Cardiac muscle cell (in vitro differentiated cells and primary cell): Measurements from ENCODE around the gene GHRH. TPM values are rescaled to one million over a fixed set of nuclear protein-coding genes. Genes with fewer than 3 reads are reported as not detected.

Experiments
- DNase-seq, 2 donors: peaks; one replicate each; pipeline versions ENCODE4 v3.0.0 to v3.0.0-alpha.2; 2010 to 2017; ENCODE audit warnings: low read depth in 1 of 2, low spot score in 1 of 2
- H3K27ac ChIP-seq: fragments of 200-600 bp; sonication (generic); 2 replicates; pipeline ENCODE4 v1.5.1; 2016
- H3K27me3 ChIP-seq: fragments of 200-600 bp; sonication (generic); 2 replicates; pipeline ENCODE4 v1.6.0; 2016; ENCODE audit warnings: control low read depth
- H3K36me3 ChIP-seq: fragments of 200-600 bp; sonication (generic); 2 replicates; pipeline ENCODE4 v1.5.1; 2016; ENCODE audit warnings: control low read depth
- H3K4me1 ChIP-seq: fragments of 200-600 bp; sonication (generic); 2 replicates; pipeline ENCODE4 v1.8.1; 2017; ENCODE audit warnings: low read depth, mild to moderate bottlenecking, mixed run types
- H3K4me3 ChIP-seq: fragments of 200-600 bp; sonication (generic); 2 replicates; pipeline ENCODE4 v1.5.1; 2016; ENCODE audit warnings: mild to moderate bottlenecking
- H3K9me3 ChIP-seq: fragments of 200-600 bp; sonication (generic); 2 replicates; pipeline ENCODE4 v1.5.1; 2017; ENCODE audit warnings: low read depth, mild to moderate bottlenecking, control low read depth
- CTCF ChIP-seq: IDR thresholded peaks from 2 replicates; pipeline ENCODE4 v1.5.1; 2012; ENCODE audit warnings: low read depth, mild to moderate bottlenecking, low read length
- polyA plus RNA-seq: library from polyadenylated mRNA; unstranded; fragments of >200 nt; fragmentation: Nextera tagmentation; extraction: Ambion mirVana; gene quantifications from 2 replicates; pipeline ENCODE4 v1.2.1, GENCODE V29; 2016
- total RNA-seq: library from RNA; depleted of rRNA; stranded (reverse); fragments of >200 nt; gene quantifications from 2 replicates; pipeline ENCODE4 v1.2.3, GENCODE V29; 2016

GHRH gene
- total and polyA plus RNA-seq, 2 experiments from 2014 or later: 0.34 to 1.1 TPM

GRCh38 chr20:37288091-37288490, 26.5 kb upstream of the GHRH start:
- Histone ChIP-seq H3K36me3 (no peaks in the 10 kb centered on the region), H3K4me3 (no peak overlapping the region), H3K4me1 (peaks cover 6% of the 10 kb centered on the region), H3K9me3 (no peaks in the 10 kb centered on the region), H3K27ac (no peak overlapping the region), H3K27me3 (no peaks in the 10 kb centered on the region)
- no peak for TF ChIP-seq CTCF
- no peak for DNase-seq

DNA sequence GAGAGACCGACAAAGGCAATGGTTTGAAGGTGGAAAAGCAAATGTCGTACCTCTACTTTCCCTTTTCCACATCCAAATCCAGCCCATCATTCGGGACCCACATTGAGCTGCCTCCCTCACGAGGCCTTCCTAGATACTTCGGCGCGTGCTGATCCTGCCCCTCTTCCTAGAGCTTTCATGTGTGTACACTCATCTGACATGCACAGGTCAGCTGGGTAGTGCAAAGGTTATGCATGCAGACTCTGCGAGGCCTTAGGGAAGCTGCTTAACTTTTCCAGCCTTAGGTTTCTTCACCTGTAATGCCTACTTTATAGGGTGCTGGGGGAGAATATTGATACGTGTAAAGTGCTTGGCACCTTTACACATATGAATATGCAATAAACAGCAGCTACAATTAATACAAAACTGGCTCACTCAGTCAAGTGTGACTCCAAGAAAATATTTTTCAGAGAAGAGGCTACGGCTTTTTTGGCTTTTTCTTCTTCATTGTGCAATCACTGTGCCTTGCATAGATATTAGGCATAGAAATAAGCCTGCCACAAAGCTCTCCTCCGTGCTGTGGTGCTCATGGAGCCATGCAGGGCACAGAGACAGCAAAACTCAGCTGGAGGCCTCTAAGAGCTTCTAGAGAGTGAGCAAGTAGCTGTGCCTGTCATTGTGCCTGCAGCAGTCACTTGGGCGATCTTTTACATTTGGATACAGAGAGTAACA, 24.2 kb upstream of the GHRH start:
- Histone ChIP-seq H3K9me3 (no peaks in the 10 kb centered on the region), H3K4me3 (no peak overlapping the region), H3K27ac (no peak overlapping the region), H3K27me3 (no peaks in the 10 kb centered on the region), H3K36me3 (no peaks in the 10 kb centered on the region), H3K4me1 (peaks cover 6% of the 10 kb centered on the region)
- TF ChIP-seq CTCF: no peak
- no peak for DNase-seq

DNA sequence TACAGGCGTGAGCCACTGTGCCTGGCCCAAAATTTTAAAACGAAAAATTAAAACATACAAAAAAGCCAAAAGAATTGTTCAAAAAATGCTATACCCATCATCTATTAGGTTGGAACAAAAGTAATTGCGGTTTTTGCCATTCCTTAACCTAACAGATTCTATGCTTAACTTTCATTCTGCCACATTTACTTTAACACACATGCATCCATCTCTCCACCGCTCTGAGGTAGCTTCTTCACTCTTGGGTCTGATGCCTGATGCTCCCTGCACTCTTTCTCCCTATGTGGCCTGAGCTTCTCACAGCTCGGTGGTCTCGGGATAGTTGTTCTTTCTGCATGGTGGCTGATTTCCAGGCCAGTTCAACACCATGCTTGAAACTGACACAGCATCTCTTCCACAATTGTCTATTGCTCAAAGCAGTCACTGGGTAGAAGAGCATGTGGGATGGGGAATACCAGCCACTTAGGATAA, 23.1 kb upstream of the GHRH start:
- no peaks in the 10 kb centered on the region for H3K9me3 ChIP-seq
- TF ChIP-seq CTCF: no peak
- H3K4me3 ChIP-seq: no peak overlapping the region
- no peaks in the 10 kb centered on the region for H3K4me1 ChIP-seq
- no peak for DNase-seq
- no peaks in the 10 kb centered on the region for H3K36me3 ChIP-seq
- H3K27me3 ChIP-seq: no peaks in the 10 kb centered on the region
- no peak overlapping the region for H3K27ac ChIP-seq

- H3K27me3 ChIP-seq: no peaks in the 10 kb centered on the region
- no peak overlapping the region for H3K27ac ChIP-seq
- H3K4me3 ChIP-seq: no peak overlapping the region
- H3K9me3 ChIP-seq: no peaks in the 10 kb centered on the region
- no peak for DNase-seq
- no peak for TF ChIP-seq CTCF
- no peaks in the 10 kb centered on the region for H3K36me3 ChIP-seq
- no peaks in the 10 kb centered on the region for H3K4me1 ChIP-seq
Observed at GRCh38 chr20:37283530-37284195, 22.0 kb upstream of the GHRH start.

- TF ChIP-seq CTCF: peak; percentile 69
- Histone ChIP-seq H3K27me3 (no peaks in the 10 kb centered on the region), H3K4me1 (no peaks in the 10 kb centered on the region), H3K4me3 (no peak overlapping the region), H3K9me3 (no peaks in the 10 kb centered on the region), H3K27ac (no peak overlapping the region), H3K36me3 (no peaks in the 10 kb centered on the region)
- peak; percentile 51 to 80 for DNase-seq
Observed at GRCh38 chr20:37282556-37282955, 20.9 kb upstream of the GHRH start.
